GM12878 (cell line): ENCODE measurements around the gene HYPK. TPM values are rescaled to one million over a fixed set of nuclear protein-coding genes. Genes with fewer than 3 reads are reported as not detected.

Experiments
- BCL11A ChIP-seq: IDR thresholded peaks from 2 replicates; pipeline ENCODE4 v1.6.1; 2011; ENCODE audit warnings: low read depth, low read length
- BHLHE40 ChIP-seq, 2 experiments: fragments of 450-650 bp in 1 of 2; IDR thresholded peaks; 2 replicates each; pipeline ENCODE4 v1.6.1; 2011 to 2017; ENCODE audit warnings: low read depth in 2 of 2, borderline replicate concordance in 1 of 2, improper control_type of control experiment in 1 of 2, low read length in 1 of 2, mild to moderate bottlenecking in 1 of 2
- CHD1 ChIP-seq: IDR thresholded peaks from 2 replicates; pipeline ENCODE4 v1.6.1; 2012; ENCODE audit warnings: low read depth, low read length, improper control_type of control experiment
- DPF2 ChIP-seq: fragments of 450-650 bp; IDR thresholded peaks from 2 replicates; pipeline ENCODE4 v1.6.1; 2017; ENCODE audit warnings: mild to moderate bottlenecking
- EED ChIP-seq: sonication (generic); IDR thresholded peaks from 2 replicates; pipeline ENCODE4 v1.6.1; 2016; ENCODE audit warnings: antibody characterized with exemption, low read depth
- FOXM1 ChIP-seq: IDR thresholded peaks from 2 replicates; pipeline ENCODE4 v1.6.1; 2012; ENCODE audit warnings: low read depth, mild to moderate bottlenecking, inconsistent platforms, low read length, moderate library complexity
- IKZF1 ChIP-seq: fragments of 450-650 bp; conservative IDR thresholded peaks from 2 replicates; pipeline ENCODE4 v1.6.1; 2017; ENCODE audit warnings: antibody characterized with exemption, mild to moderate bottlenecking
- IKZF2 ChIP-seq, 2 experiments: fragments of 450-650 bp; IDR thresholded peaks; 2 replicates each; pipeline ENCODE4 v1.6.1; 2017; ENCODE audit warnings: mild to moderate bottlenecking in 2 of 2, moderate library complexity in 2 of 2
- MTA2 ChIP-seq: fragments of 450-650 bp; IDR thresholded peaks from 2 replicates; pipeline ENCODE4 v1.6.1; 2016; ENCODE audit warnings: low read depth, mild to moderate bottlenecking, moderate library complexity
- MXI1 ChIP-seq: fragments of 150-350 bp; IDR thresholded peaks from 2 replicates; pipeline ENCODE4 v1.6.1; 2011; ENCODE audit warnings: low read depth, mild to moderate bottlenecking, inconsistent platforms, low read length, improper control_type of control experiment
- NKRF ChIP-seq: fragments of 450-650 bp; conservative IDR thresholded peaks from 2 replicates; pipeline ENCODE4 v1.6.1; 2017; ENCODE audit warnings: mild to moderate bottlenecking, moderate library complexity
- POU2F2 ChIP-seq: IDR thresholded peaks from 3 replicates; pipeline ENCODE4 v1.6.1; 2011; ENCODE audit warnings: low read depth, mild to moderate bottlenecking, low read length, borderline replicate concordance
- RBBP5 ChIP-seq: fragments of 200-600 bp; sonication (generic); conservative IDR thresholded peaks from 2 replicates; pipeline ENCODE4 v1.6.1; 2016
- RCOR1 ChIP-seq: conservative IDR thresholded peaks from 2 replicates; pipeline ENCODE4 v1.6.1; 2012; ENCODE audit warnings: low read depth, low read length, improper control_type of control experiment
- SMAD5 ChIP-seq: IDR thresholded peaks from 2 replicates; pipeline ENCODE4 v1.6.1; 2016; ENCODE audit warnings: antibody characterized with exemption, low read depth
- SRF ChIP-seq, 2 experiments: IDR thresholded peaks; 2 replicates each; pipeline ENCODE4 v1.6.1; 2011; ENCODE audit warnings: low read depth in 2 of 2, low read length in 2 of 2, mild to moderate bottlenecking in 1 of 2, moderate library complexity in 1 of 2
- ZNF207 ChIP-seq: fragments of 450-650 bp; IDR thresholded peaks from 2 replicates; pipeline ENCODE4 v1.6.1; 2014; ENCODE audit warnings: antibody characterized with exemption, mild to moderate bottlenecking, borderline replicate concordance
- polyA plus RNA-seq, 11 experiments: library from polyadenylated mRNA; depleted of rRNA in 4 of 11; unstranded in 6 of 11; stranded (reverse) in 5 of 11; fragments of >200 nt; fragmentation: Nextera tagmentation in 4 of 11; fragmentation: Illumina TruSeq in 1 of 11; extraction: Ambion mirVana in 4 of 11; extraction: Trizol in 1 of 11; gene quantifications; 1 replicate in 1 of 11; 2 replicates in 10 of 11; pipeline versions ENCODE4 v1.2.1 to v1.2.3, GENCODE V29; 2011 to 2016; ENCODE audit warnings: inconsistent platforms in 2 of 11, missing spikeins in 2 of 11, low read depth in 1 of 11
- total RNA-seq, 4 experiments: library from RNA; depleted of rRNA in 3 of 4; stranded (reverse); fragments of >200 nt in 3 of 4; fragmentation: Illumina TruSeq in 1 of 4; extraction: Trizol in 1 of 4; gene quantifications; 2 replicates each; pipeline versions ENCODE4 v1.2.1 to v1.2.3, GENCODE V29; 2013 to 2021
- TF ChIP-seq, protein P1 (sequence below): fragments of 450-650 bp; IDR thresholded peaks from 2 replicates; pipeline ENCODE4 v1.6.1; 2018; ENCODE audit warnings: mild to moderate bottlenecking, low read depth, moderate library complexity; ENCODE audit not compliant: partially characterized antibody
- TF ChIP-seq, protein P2 (sequence below): IDR thresholded peaks from 2 replicates; pipeline ENCODE4 v1.6.1; 2012; ENCODE audit warnings: improper control_type of control experiment, low read depth, low read length; ENCODE audit not compliant: insufficient replicate concordance
- TF ChIP-seq, protein P3 (sequence below): IDR thresholded peaks from 2 replicates; pipeline ENCODE4 v1.6.1; 2011; ENCODE audit warnings: low read depth, mild to moderate bottlenecking, low read length, moderate library complexity, borderline replicate concordance; ENCODE audit errors: extremely low read depth

Gene HYPK
- total and polyA plus RNA-seq, 10 of the 15 experiments (the other 5 are each of a cell fraction or from before 2014, with no cell fraction given) = 8.0 to 38.4 (median 17.5) TPM

DNA sequence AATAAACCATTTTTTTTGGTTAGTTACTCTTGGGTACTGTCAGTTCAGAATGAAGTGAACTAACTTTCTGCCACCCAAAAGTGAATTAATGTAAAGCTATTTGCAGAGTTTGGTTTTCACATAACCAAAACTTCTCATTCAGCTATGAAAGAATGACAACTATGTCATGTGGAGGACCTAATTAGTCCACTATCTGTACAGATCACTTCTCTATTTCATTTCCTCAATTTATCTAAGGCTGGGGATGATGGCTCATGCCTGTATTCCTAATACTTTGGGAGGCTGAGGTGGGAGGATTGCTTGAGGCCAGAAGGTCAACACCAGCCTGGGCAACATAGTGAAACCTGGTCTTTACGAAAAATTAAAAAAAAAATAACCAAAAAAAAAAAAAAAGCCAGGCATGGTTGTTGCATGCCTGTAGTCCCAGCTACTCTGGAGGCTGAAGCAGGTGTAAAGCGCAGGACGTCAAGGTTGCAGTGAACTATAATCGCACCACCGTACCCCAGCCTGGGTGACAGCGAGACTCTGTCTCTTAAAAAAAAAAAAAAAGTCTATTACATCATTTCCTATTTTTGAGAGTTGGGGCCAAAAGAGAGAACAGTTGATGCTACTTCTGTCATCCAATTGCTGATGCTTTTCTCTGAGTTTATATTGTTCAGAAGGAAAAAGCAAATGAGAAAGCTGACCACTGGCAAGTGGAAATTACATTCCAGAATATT lies 8.7 kb downstream of the HYPK start (continued):
- TF ChIP-seq NKRF (no peak), RCOR1 (peak; percentile 80; the same call in 1 of the 2 replicates), MXI1 (no peak; the same call in 1 of the 2 replicates), MTA2 (peak; percentile 100), EED (peak; percentile 67; the same call in 1 of the 2 replicates), SMAD5 (no peak), DPF2 (peak; percentile 98), ZNF207 (peak; percentile 85; the same call in 1 of the 2 replicates), FOXM1 (peak; percentile 85), BHLHE40 (IDR thresholded peaks at IDR 0.05; ENCODE audit: borderline replicate concordance in 1 of 2, low read depth in 2 of 2, low read length in 1 of 2) (peak; percentile 63 to 80; a peak in 3 of 4 replicates), BCL11A (peak; percentile 97), CHD1 (no peak), IKZF1 (peak; percentile 93), POU2F2 (no peak), IKZF2 (IDR thresholded peaks at IDR 0.05) (peak; percentile 96 to 98), RBBP5 (no peak), SRF (IDR thresholded peaks at IDR 0.05; ENCODE audit: low read depth in 2 of 2, low read length in 2 of 2) (no peak)
- TF ChIP-seq, protein P1, sequence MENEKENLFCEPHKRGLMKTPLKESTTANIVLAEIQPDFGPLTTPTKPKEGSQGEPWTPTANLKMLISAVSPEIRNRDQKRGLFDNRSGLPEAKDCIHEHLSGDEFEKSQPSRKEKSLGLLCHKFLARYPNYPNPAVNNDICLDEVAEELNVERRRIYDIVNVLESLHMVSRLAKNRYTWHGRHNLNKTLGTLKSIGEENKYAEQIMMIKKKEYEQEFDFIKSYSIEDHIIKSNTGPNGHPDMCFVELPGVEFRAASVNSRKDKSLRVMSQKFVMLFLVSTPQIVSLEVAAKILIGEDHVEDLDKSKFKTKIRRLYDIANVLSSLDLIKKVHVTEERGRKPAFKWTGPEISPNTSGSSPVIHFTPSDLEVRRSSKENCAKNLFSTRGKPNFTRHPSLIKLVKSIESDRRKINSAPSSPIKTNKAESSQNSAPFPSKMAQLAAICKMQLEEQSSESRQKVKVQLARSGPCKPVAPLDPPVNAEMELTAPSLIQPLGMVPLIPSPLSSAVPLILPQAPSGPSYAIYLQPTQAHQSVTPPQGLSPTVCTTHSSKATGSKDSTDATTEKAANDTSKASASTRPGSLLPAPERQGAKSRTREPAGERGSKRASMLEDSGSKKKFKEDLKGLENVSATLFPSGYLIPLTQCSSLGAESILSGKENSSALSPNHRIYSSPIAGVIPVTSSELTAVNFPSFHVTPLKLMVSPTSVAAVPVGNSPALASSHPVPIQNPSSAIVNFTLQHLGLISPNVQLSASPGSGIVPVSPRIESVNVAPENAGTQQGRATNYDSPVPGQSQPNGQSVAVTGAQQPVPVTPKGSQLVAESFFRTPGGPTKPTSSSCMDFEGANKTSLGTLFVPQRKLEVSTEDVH = peak; percentile 51
- TF ChIP-seq, protein P2, sequence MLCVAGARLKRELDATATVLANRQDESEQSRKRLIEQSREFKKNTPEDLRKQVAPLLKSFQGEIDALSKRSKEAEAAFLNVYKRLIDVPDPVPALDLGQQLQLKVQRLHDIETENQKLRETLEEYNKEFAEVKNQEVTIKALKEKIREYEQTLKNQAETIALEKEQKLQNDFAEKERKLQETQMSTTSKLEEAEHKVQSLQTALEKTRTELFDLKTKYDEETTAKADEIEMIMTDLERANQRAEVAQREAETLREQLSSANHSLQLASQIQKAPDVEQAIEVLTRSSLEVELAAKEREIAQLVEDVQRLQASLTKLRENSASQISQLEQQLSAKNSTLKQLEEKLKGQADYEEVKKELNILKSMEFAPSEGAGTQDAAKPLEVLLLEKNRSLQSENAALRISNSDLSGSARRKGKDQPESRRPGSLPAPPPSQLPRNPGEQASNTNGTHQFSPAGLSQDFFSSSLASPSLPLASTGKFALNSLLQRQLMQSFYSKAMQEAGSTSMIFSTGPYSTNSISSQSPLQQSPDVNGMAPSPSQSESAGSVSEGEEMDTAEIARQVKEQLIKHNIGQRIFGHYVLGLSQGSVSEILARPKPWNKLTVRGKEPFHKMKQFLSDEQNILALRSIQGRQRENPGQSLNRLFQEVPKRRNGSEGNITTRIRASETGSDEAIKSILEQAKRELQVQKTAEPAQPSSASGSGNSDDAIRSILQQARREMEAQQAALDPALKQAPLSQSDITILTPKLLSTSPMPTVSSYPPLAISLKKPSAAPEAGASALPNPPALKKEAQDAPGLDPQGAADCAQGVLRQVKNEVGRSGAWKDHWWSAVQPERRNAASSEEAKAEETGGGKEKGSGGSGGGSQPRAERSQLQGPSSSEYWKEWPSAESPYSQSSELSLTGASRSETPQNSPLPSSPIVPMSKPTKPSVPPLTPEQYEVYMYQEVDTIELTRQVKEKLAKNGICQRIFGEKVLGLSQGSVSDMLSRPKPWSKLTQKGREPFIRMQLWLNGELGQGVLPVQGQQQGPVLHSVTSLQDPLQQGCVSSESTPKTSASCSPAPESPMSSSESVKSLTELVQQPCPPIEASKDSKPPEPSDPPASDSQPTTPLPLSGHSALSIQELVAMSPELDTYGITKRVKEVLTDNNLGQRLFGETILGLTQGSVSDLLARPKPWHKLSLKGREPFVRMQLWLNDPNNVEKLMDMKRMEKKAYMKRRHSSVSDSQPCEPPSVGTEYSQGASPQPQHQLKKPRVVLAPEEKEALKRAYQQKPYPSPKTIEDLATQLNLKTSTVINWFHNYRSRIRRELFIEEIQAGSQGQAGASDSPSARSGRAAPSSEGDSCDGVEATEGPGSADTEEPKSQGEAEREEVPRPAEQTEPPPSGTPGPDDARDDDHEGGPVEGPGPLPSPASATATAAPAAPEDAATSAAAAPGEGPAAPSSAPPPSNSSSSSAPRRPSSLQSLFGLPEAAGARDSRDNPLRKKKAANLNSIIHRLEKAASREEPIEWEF = no peak
- TF ChIP-seq, protein P3, sequence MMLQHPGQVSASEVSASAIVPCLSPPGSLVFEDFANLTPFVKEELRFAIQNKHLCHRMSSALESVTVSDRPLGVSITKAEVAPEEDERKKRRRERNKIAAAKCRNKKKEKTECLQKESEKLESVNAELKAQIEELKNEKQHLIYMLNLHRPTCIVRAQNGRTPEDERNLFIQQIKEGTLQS = no peak
